Measurements from ENCODE around the gene PRF1. TPM values are rescaled to one million over a fixed set of nuclear protein-coding genes. Genes with fewer than 3 reads are reported as not detected.

PRF1 gene
- total RNA-seq, 1 experiment from 2014 or later = not detected

DNA sequence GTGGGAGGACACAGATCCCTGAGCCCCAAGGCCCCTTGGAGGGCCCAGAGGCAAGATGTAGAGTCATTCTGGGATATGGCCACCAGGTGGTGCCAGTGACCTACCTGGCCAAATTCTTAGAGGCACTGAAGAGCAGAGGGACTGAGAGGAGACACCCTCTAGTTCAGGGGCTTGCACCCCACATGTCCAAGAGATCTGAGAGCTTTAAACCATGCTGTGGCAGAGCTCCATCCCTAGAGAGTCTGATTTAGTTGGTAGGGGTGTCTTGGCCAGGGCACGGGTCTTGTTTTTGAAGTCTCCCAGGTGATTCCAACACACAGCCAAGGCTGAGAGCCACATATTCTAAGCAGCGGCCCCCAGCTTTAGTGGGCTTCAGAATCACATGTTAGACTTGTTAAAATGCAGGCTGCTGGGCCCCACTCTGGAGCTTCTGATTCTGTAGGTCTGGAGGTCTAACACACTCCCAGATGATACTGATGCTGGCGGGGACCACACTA is 52.5 kb downstream of the PRF1 start:
- in situ Hi-C loops (cut with HindIII; ENCODE audit: low sequenced_read_pairs) = no loop called here
- DNase-seq (ENCODE audit: low spot score) = peak; percentile 74

DNA sequence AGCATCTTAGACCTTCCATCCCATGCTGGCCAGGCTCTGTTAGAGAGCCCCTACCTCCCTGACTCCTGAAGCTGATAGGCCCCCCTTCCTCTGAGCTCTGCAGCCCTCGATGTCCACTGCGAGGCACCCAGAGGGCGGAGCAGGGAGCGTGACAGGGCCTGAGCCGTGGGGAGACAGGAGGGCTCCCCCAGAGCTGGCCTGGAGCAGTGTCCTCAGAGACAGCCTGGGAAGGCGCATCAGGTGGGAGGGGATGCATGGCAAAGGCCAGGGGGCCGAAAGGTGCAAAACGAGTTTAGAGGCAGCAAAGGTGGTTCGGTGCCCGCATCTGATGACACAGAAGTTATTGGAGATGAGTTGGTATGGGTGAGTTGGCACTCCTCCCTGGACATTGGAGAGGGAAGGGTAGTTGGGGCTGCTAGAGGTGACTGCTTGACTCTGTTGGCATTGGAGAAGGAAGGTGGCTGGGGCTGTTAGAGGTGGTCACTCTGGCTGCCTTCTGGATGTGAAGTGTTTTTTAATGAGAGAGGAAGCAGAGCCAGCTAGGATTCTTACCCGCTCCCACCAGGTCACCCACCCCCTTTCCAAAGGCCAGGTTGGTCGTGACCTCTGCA is 53.1 kb downstream of the PRF1 start:
- DNase-seq (ENCODE audit: low spot score) = no peak
- in situ Hi-C loops (cut with HindIII; ENCODE audit: low sequenced_read_pairs) = no loop called here

Other genes with a start within 250 kb of the PRF1 start
- gene LRRC20, start 220.1 kb downstream of the PRF1 start, total RNA-seq (2014; rRNA removed; shearing (Covaris generic)) = 44.8 and 53.2 TPM in 2 replicates
- 14.3 and 22.5 TPM in 2 replicates for gene EIF4EBP2, start 198.6 kb downstream of the PRF1 start, total RNA-seq (2014; rRNA removed; shearing (Covaris generic))
- 2.8 TPM in 1 of 2 replicates, not detected in the other for gene NODAL, start 161.1 kb downstream of the PRF1 start, total RNA-seq (2014; rRNA removed; shearing (Covaris generic))
- gene PALD1, start 124.0 kb downstream of the PRF1 start, total RNA-seq (2014; rRNA removed; shearing (Covaris generic)) = 31.8 and 34.8 TPM in 2 replicates
- 0.03 TPM in 1 of 2 replicates, not detected in the other for gene ADAMTS14, start 69.8 kb upstream of the PRF1 start, total RNA-seq (2014; rRNA removed; shearing (Covaris generic))
- not detected in 2 replicates for gene TBATA, start 182.6 kb upstream of the PRF1 start, total RNA-seq (2014; rRNA removed; shearing (Covaris generic))
- 28.6 and 51.2 TPM in 2 replicates for gene SGPL1, start 213.2 kb upstream of the PRF1 start, total RNA-seq (2014; rRNA removed; shearing (Covaris generic))